ENCODE measurements around the gene LRCH1.

The LRCH1 gene

DNA sequence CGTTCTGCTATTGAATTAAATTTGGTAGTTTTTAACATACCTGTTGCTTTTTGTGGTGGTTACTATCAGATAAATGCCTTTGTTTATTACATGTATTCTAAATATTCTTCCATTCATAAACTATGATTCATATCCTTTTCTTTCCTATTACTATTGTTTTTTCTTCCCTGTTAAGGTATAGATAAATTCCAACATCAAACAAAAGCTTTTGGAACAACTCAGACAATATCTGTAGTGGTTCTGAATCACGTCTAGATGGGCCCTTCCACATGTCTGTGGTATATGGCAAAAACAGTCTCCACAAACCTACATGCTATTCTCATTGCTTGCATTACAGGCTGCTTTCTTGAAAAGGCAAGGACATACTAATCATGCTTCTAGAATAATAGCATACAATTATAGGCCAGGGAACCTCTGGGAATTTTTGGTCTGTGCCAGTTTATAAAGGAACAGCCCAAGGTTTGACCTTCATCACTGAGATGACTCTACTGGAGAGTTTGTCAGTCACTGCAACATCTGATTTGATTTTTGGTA lies 6.4 kb downstream of the LRCH1 start:
- H3K27ac ChIP-seq: no peak overlapping the region
- H3K4me3 ChIP-seq (IDR thresholded peaks at IDR 0.05; ENCODE audit: insufficient read depth, low read depth, low read length): no peak overlapping the region
- TF ChIP-seq, protein P1, sequence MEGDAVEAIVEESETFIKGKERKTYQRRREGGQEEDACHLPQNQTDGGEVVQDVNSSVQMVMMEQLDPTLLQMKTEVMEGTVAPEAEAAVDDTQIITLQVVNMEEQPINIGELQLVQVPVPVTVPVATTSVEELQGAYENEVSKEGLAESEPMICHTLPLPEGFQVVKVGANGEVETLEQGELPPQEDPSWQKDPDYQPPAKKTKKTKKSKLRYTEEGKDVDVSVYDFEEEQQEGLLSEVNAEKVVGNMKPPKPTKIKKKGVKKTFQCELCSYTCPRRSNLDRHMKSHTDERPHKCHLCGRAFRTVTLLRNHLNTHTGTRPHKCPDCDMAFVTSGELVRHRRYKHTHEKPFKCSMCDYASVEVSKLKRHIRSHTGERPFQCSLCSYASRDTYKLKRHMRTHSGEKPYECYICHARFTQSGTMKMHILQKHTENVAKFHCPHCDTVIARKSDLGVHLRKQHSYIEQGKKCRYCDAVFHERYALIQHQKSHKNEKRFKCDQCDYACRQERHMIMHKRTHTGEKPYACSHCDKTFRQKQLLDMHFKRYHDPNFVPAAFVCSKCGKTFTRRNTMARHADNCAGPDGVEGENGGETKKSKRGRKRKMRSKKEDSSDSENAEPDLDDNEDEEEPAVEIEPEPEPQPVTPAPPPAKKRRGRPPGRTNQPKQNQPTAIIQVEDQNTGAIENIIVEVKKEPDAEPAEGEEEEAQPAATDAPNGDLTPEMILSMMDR (conservative IDR thresholded peaks at IDR 0.05; ENCODE audit: low read depth, low read length): no peak
- no peaks in the 10 kb centered on the region for H3K36me3 ChIP-seq (ENCODE audit: insufficient read depth)
- no peak overlapping the region for H3K9ac ChIP-seq
- no peaks in the 10 kb centered on the region for H4K20me1 ChIP-seq (ENCODE audit: insufficient read depth)
- H3K4me1 ChIP-seq (ENCODE audit: low read depth, poor library complexity, severe bottlenecking): peaks cover 23% of the 10 kb centered on the region
- H3K79me2 ChIP-seq (ENCODE audit: insufficient read depth, low read depth): peaks cover 47% of the 10 kb centered on the region
- H3K4me2 ChIP-seq: no peak overlapping the region
- no peak overlapping the region for H2AFZ ChIP-seq (ENCODE audit: low read depth)
- H3K27me3 ChIP-seq (ENCODE audit: insufficient read depth, low read depth): no peaks in the 10 kb centered on the region

DNA sequence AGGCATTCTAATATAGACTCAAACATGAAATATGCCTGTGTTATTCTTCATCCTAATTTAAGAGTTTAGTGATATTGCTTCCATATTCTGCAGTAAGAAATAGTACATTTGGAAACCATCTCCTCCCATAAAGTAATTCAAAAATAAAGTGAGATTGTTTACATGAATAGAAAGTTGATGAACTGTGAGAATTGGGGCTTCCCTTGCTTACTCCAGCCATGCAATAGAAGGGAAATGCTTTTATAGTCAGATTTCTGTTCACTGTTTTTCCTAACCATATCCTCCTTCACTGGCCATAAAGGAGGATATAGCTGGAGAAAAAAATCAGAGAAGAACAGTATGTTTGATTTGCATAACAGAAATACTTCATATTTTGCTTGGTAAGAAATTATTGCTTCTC lies 7.8 kb downstream of the LRCH1 start:
- Histone ChIP-seq H3K79me2 (ENCODE audit: insufficient read depth, low read depth) (peaks cover 32% of the 10 kb centered on the region), H4K20me1 (ENCODE audit: insufficient read depth) (no peaks in the 10 kb centered on the region), H3K4me3 (IDR thresholded peaks at IDR 0.05; ENCODE audit: insufficient read depth, low read depth, low read length) (no peak overlapping the region), H3K9ac (no peak overlapping the region), H3K27ac (no peak overlapping the region), H3K36me3 (ENCODE audit: insufficient read depth) (no peaks in the 10 kb centered on the region), H3K27me3 (ENCODE audit: insufficient read depth, low read depth) (no peaks in the 10 kb centered on the region), H2AFZ (ENCODE audit: low read depth) (no peak overlapping the region), H3K4me2 (no peak overlapping the region), H3K4me1 (ENCODE audit: low read depth, poor library complexity, severe bottlenecking) (peaks cover 11% of the 10 kb centered on the region)
- TF ChIP-seq, protein P1 (conservative IDR thresholded peaks at IDR 0.05; ENCODE audit: low read depth, low read length): no peak

DNA sequence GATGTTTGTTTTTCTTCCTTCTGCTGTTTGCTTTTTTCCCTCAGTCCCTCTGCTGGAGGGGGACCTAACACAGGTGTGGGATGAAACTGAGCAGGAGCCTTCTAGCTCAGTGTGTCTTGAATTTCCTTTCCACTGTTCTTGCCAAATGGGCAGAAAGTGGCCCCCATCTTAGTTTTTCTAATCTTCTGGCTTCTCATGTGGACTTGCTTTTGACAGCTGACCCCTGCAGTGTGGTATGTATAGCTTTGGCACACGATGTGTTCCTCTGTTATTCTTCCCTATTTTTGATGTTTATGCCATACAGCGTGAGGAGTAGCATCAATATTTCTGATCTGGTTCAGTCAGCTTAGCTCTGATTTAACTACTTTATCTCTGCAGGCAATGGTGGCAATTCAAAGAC lies 8.3 kb downstream of the LRCH1 start:
- TF ChIP-seq, protein P1 (conservative IDR thresholded peaks at IDR 0.05; ENCODE audit: low read depth, low read length): no peak
- Histone ChIP-seq H2AFZ (ENCODE audit: low read depth) (no peak overlapping the region), H3K36me3 (ENCODE audit: insufficient read depth) (no peaks in the 10 kb centered on the region), H3K4me1 (ENCODE audit: low read depth, poor library complexity, severe bottlenecking) (peaks cover 6% of the 10 kb centered on the region), H3K27me3 (ENCODE audit: insufficient read depth, low read depth) (no peaks in the 10 kb centered on the region), H4K20me1 (ENCODE audit: insufficient read depth) (no peaks in the 10 kb centered on the region), H3K9ac (no peak overlapping the region), H3K79me2 (ENCODE audit: insufficient read depth, low read depth) (peaks cover 27% of the 10 kb centered on the region), H3K27ac (no peak overlapping the region), H3K4me3 (IDR thresholded peaks at IDR 0.05; ENCODE audit: insufficient read depth, low read depth, low read length) (no peak overlapping the region), H3K4me2 (no peak overlapping the region)

DNA sequence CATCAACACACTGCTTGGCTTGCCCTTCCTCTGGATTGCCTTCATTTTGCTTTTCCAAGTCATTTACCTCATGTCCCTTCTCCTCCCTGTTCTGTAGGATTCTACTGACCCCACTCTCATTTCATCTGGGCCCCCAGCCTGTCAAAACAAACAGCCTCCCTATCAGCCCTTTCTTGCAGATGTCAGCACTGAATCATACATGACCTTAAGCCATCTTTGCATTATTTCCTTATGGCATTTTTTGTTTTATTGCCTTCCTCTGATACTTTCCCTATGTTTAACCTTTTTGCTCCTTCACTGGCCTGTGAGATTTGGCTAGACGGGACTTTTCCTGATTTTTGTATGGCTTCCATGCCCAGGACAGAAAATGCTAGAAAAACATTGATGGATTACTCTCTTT lies 8.7 kb downstream of the LRCH1 start:
- Histone ChIP-seq H2AFZ (ENCODE audit: low read depth) (no peak overlapping the region), H4K20me1 (ENCODE audit: insufficient read depth) (no peaks in the 10 kb centered on the region), H3K9ac (no peak overlapping the region), H3K4me2 (no peak overlapping the region), H3K36me3 (ENCODE audit: insufficient read depth) (no peaks in the 10 kb centered on the region), H3K27ac (no peak overlapping the region), H3K79me2 (ENCODE audit: insufficient read depth, low read depth) (peaks cover 23% of the 10 kb centered on the region; the same call in 1 of the 2 replicates), H3K4me3 (IDR thresholded peaks at IDR 0.05; ENCODE audit: insufficient read depth, low read depth, low read length) (no peak overlapping the region), H3K4me1 (ENCODE audit: low read depth, poor library complexity, severe bottlenecking) (peaks cover 5% of the 10 kb centered on the region), H3K27me3 (ENCODE audit: insufficient read depth, low read depth) (no peaks in the 10 kb centered on the region)
- TF ChIP-seq, protein P1 (conservative IDR thresholded peaks at IDR 0.05; ENCODE audit: low read depth, low read length): no peak

Measured in KMS-11 (cell line).